NCI-H2107 (cell line): ENCODE data around the gene GTF2H1.

Source experiments
- DNase-seq: peaks from one replicate; lab custom pipeline; 2025; lab: John Stamatoyannopoulos, UW

GTF2H1 gene

DNA sequence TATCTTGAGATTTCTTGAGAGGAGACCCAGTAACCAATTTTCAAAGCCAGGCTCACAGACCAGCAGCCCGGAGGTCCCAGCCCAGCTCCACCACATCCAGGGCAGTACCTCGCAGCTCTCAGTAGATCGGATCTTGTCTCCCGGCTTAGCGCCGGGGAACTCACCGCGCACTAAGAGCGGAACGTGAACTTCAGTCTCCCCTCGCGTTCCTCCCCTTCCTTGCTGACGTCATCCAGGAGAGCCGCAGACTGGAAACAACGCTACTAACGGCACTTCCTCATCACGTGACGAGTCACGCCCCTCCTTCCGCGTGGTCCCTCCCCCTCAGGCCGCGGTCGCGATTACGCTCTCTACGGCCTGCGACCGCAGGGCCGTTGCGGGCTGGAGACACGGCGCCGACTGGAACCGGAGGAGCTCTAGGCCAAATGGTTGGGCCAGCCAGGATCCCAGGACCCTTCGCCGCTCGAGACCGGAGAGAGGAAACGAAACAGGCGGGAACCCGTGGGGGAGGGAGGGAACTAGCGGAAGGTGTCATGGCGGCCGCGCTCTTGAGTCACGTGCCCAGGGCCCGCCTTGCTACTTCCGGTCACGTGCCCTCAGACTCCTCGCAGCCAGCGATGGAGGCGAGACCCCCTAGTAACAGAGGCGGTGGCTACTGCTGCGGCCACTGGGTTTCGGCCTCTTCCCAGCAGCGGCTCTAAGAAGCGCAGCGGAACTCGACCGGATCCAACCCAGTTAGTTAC is at the start of gene GTF2H1, which contains the start of gene HPS5:
GTF2H1 (plus strand) TSS at position 599 of the 743 bp plus-strand sequence. CDS start 10,508 bp downstream, outside the sequence.
HPS5 (minus strand) TSS at position 172 of the 743 bp plus-strand sequence. CDS start 4,282 bp downstream, outside the sequence.
- peak; percentile 91 for DNase-seq

DNA sequence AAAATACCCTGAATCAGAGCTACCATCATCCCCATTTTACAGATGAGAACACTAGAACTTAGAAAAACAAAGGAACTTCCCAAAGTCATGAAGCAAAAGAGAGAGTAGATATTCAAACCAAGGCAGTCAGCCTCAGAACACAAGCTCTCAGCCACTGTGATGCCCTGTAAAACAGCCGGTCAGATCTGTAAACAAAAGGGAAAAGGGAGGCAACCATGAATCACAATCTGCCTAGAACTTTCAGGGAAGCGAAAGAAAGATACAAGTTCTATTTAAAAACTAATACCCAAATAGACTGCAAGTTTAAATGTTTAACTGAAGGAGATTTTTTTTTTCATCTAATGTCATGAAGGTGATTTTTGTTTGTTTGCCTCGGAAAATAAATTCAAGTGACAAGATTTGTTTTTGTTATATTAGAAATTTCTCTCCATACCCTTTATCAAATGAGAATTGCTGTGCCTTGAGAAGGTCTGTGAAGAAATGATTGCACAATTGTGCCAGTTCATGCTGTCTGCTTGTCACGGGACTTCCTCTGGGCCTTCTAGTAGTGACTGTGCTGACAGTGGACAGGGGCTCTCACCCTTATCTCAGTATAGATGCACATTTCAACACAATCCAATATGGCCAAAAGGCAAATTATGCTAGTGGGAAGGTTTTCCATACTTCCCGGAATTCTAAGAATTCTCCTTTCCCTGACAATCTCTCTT is 44.6 kb upstream of the GTF2H1 start:
- DNase-seq = no peak

DNA sequence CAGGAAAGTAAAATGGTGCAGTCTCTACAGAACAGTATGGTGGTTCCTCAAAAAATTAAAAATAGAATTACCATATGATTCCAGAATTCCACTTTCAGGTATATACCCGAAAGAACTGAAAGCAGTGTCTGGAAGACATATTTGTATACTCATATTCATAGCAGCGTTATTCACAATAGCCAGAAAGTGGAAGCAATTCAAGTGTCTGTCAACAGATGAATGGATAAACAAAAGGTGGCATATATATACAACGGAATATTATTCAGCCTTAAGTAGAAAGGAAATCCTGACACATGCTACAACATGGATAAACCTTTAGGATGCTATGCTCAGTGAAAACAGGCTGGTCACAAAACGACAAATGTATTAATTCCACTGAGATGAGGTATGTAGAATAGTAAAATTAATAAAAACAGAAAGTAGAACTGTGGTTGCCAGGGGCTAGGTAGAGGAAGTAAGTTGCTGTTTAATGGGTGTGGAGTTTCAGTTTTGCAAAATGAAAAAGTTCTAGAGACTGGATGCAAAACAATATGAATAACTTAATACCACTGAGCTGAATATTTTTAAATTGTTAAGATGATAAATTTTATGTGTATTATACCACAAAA is 41.8 kb upstream of the GTF2H1 start:
- no peak for DNase-seq

DNA sequence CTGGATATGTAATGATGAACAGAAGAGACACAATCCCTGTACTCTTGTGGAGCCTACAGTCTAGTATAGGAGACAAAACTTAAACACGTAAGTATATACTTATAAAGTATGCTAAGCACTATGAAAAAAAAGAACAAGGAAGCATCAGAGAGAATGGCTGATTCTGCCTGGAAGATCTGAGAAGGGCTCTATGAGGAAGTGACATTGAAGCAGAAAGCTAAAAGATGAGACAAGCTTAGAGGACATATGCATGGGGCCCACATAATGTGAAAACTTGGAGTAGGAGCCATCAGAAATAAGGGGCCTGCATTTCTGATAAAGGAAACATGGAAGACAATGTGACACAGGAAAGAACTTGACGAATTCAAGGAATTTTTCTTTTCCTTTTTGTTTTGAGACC is 39.7 kb upstream of the GTF2H1 start:
- no peak for DNase-seq

DNA sequence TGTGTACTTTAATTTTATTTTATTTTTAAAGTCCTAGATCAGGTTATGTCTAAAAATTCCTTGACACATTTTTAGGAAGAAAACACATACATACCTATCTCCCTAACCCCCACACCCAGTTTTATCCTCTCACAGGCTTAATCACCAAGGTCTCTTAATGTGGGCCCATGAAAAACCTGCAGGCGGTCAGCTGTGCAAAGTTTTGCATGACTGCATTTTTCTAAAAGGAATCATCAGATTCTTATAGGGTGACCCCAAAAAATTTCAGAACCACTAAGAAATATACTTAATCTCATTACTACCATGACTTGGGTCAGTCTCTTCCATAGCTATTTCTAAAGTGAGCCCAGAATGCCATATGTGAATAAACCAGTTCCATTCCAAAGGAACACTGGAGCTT is 36.5 kb upstream of the GTF2H1 start:
- DNase-seq = no peak

DNA sequence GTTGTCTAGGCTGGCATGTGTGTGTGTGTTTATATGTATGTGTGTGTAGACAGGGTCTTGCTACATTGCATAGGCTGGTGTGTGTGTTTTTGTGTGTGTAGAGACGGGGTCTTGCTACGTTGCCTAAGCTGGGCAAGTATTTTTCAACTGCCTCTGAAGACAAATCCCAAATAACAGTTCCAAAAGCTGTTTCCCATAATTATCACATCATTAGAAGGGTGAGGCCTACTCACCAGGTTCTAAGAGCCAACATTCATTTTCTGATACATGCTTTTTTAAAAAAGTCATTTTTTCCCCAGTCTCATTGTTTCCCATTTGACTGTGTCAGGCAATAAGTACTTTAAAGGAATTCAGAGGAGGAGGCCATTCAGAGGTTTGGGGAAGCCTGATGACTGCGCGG is 33.5 kb upstream of the GTF2H1 start:
- DNase-seq = no peak

DNA sequence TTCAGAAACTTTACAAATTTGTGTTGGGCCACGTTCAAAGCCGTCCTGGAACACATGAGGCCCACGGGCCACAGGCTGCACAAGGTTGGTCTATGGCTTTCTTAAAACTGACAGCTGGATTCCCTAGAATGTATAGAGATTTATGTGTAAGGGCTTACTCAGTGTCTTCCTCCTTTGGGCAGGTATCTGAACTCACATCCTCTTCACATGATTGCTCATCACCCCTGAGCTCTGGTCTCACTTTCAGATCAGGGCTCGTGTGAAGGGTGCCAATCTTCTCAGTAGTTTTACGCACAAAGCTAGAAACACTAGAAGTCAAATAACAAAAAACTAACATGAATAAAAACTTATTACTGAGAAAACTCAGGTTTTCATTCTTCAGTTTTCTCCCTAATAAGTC is 27.5 kb upstream of the GTF2H1 start:
- DNase-seq = no peak

DNA sequence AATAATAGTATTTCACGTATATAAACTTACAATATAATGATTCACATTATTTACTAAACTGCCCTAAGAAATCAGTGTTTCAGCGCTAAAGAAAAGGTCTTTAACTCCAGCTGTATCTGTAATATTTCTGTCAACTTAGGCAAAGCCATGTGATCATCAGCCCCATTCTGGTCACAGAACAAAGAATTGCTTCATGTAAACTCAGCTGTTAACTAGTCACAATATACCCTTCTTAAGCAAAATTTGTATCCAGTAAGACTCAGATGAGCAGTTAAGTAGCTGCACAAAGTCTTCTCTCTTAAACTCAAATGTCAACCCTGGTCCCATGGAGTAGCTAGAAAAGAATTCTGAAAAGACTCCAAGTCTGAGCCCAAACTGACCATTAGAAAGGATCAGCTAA is 27.1 kb upstream of the GTF2H1 start:
- no peak for DNase-seq

DNA sequence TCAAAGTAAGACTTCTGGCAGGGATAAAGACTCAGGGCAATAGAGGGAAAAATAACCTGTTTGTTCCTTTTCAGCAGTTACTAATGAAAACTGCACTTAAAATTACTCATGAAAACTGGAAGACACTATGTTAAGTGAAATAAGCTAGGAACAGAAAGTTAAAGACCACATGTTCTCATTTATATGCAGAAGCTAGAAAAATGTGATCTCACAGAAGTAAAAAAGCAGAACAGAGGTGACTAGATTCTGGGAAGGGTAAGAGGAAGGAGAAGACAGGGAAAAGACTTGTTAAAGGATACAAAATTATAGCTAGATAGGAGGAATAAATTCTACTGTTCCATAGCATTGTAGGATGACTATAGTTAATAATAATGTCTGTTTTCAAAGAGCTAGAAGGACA is 22.6 kb upstream of the GTF2H1 start:
- DNase-seq = no peak

DNA sequence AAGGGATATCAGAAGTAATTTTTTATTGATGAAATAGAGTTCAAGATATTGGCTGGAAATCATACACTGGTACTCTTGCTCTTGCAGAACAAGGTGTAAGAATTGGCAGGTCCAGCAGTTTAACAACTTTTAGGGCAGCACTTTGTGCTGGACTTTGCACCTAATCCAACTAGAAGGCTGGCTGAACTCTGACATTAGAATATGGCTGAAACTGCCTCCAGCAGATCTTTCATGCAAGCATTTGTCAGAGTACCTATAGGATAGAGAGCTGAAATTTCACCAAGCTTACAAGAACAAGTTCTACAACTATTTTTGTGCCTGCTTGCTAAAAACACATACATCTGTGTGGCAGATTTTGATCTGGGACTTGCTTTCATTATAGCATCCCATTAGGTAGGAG is 17.6 kb upstream of the GTF2H1 start:
- no peak for DNase-seq

DNA sequence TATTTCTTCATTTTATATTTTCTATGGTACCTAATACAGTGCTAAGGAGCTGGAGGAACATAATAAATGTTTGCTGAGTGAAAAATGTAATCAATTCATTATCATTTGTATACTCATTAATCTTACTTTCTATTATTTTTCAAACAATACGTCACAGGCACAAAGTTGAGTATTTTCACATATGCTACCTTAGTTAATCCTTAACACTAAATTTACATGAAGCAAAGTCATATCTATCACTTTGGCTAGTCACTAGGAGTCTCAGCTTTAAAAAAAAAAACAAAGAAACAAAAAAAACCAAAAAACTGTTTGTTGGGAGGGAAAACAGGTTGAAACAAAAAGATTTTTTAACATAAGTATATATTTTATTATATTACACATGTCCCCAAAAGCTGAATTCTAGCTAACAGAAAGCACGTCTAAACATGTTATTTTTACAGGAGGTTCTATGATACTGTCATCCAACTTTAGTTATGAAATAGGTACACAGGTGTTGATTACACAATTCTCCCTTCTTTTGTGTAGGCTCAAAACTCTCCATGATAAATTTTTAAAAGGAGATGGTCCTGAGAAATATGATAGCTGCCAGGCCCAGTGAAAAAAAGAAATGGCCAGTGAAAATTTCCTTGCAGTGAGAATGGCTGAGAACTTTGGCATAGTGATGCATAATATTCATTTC is 14.8 kb upstream of the GTF2H1 start:
- no peak for DNase-seq

DNA sequence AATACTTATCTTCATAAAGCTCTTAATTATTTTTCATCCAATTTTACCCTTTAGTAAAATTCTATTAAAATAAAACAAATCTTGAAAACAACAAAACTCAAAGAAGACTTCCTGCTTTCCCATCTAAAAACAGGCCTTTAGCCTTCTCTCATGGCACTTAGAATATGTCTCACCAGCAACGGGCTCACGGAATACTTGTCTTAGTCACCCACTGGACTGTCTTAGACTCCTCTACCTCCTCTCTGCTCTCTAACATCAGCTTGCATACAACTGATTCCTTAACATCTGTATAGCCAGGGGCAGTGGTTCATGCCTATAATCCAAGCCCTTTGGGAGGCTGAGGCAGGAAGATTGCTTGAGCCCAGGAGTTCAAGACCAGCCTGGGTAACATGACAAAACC is 14.1 kb upstream of the GTF2H1 start:
- no peak for DNase-seq

DNA sequence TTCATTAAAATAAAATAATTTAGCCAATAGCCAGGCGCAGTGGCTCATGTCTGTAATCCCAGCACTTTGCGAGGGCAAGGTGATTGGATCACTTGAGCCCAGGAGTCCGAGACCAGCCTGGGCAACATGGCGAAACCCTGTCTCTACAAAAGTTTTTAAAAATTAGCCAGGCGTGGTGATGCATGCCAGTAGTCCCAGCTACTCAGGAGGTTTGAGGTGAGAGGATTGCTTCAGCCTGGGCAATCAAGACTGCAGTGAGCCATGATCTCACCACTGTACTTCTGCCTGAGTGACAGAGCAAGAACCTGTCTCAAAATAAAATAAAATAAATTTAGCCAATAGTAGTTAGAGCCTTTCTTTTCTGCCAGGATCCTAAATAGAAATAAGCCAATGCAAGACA is 12.7 kb upstream of the GTF2H1 start:
- DNase-seq = no peak

DNA sequence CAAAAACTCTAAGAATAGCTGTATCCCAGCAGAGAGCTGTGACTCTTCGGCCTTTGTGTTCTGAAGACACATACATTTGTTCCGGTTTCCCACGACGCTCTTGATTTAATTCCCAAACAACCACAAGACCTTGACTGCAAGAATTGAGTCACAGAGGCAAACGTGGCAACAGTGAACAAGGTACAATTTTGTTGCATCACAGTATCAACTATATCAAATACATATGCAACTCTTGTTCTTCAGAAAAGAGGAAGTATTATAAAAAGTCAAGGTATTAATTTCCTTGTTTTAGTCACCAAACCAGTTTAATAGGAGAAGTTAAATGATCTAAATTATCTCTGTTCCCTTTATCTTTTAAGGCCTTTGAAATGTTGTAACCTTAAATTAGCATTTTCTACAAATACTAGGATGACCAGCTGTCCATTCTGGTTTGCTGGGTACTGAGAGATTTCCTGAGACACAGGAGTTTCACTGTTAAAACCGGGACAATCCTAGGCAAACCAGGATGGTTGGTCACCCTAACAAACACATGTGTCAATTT is 11.5 kb upstream of the GTF2H1 start:
- DNase-seq = no peak

DNA sequence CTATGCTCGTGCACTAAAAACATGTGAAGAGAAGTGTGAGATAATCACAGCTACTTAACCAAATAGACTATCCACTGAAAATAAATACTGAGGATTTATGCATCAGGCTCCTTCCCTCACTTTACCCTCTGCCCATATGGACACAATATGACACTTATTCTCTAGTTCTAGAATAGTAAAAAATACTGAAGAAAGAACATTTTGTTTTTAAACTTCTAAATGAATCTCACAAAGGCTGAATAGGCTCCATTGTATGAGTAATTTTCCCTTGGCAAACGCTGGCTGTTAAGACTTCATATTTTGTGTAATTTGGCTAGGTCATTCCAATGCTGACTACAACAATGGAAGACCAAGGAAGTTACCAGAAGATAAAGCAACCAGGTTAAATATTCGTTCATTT is 10.4 kb upstream of the GTF2H1 start:
- DNase-seq = no peak

DNA sequence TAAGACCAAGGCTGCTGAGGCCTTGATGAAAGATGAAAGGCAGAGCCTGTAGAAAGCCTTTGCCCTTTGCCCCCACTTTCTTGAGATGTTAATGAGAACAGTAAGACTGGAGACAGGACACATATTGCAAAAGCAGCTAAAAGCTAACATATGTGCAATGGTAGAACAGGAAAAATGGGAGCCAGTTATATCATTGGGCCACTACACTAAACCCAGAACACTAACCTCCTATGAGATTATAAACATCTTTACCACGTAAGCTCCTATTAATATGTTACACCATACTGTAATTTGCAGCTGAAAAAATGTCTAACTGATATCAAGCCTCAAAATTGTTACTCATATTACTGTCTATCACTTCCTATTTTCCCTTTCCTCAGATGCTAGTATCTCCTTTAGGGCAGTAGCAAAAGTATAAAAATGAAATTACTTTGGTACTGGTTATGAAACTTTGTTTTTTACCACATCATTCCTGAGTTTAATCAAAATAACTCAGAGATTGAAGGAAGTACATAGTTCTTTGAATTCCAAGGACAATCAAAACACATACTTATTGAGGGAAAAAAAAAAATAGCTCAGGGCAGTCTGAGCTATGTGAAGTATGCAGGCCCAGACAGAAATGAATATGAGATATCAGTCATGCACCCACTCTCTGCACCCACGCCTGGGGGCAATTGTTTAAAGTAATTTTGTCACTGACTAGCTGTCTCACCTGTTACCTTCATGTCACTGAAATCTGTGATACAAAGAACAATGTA is 9.5 kb upstream of the GTF2H1 start:
- DNase-seq = no peak

DNA sequence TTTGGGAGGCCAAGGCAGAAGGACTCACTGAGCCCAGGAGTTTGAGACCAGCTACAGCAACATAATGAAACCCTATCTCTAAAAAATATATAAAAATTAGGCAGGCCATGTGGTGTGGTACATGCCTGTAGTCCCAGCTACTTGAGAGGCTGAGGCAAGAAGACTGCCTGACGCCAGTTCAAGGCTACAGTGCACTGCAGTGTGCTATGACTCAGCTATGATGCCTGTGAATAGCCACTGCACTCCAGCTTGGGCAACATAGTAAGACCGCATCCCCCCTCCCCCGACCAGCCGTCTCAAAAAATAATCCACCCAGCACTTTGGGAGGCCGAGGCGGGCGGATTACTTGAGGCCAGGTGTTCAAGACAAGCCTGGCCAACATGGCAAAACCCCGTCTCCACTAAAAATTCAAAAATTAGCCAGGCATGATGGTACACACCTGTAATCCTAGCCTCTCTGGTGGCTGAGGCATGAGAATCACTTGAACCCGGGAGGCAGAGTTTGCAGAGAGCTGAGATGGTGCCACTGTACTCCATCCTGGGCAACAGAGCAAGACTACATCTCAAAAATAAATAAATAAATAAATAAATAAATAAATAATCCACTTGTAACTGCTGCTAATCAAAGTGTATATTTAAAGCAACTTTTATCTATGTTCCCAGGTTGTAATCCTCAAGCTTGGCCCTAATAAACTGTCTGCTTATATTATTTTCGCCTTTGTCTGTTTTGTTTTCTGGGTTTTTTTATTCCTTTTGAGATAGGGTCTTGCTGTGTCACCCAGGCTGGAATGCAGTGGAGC is 8.2 kb upstream of the GTF2H1 start:
- no peak for DNase-seq

DNA sequence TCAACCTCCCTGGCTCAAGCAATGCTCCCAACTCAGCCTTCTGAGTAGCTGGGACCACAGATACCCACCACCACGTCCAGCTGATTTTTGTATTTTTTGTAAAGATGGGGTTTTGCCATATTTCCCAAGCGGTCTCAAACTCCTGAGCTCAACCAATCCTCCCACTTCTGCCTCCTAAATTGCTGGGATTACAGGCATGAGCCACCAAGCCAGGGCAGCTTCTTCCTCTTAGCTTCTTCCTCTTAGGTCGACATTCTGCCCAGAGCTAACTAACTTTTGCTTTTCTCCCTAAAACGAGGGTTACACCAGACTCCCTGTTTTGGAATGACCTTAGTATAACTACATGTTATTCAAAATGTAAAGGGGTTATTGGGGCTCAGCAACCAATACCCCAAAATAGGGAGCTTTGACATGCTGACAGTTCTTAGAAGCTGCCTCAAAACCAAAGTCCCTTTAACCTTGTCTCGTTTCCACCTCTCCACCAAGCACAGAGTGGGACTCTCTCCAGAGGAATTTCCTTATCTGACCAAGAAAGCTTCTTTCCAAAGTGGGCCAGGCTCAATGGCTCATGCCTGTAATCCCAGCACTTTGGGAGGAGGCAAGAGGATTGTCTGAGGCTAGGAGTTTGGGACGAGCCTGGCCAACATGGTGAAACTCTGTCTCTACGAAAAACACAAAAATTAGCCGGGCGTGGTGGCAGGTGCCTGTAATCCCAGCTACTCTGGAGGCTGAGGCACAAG is 7.4 kb upstream of the GTF2H1 start:
- no peak for DNase-seq

DNA sequence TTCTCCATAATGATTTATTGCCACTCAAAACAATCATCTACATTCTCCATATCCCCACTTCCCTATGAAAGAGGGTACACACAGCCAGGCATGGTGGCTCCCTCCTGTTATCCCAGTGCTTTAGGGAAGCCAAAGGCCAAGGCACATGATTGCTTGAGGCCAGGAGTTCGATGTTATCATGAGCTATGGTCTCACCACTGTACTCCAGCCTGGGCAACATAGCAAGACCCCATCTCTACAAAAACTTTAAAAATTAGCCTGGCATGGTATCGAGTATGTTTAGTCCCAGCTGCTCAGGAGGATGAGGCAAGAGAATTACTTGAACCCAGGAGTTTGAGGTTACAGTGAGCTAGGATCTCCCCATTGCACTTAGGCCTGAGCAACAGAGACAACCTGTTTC is 6.5 kb upstream of the GTF2H1 start:
- DNase-seq = no peak

DNA sequence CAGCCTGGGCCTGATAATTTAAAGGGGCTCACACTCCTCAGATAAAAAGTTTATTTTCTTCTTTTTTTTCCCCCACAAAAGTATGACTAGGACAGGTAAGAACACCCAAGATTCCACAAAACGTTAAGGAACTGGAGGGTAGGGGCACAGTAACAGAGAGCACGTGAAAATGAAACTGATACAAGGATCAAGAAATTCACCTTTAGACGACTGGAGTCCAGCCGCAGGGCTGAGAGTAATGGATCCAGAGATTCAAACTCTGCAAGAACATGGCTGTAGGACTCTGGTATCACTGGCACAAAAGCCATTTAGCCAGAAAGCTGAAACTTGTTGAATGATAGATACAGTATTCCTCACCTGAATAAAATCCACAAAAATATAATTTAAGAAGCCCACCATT is 4.8 kb upstream of the GTF2H1 start:
- no peak for DNase-seq
